ENCODE measurements around the gene POU4F1.

Gene POU4F1

DNA sequence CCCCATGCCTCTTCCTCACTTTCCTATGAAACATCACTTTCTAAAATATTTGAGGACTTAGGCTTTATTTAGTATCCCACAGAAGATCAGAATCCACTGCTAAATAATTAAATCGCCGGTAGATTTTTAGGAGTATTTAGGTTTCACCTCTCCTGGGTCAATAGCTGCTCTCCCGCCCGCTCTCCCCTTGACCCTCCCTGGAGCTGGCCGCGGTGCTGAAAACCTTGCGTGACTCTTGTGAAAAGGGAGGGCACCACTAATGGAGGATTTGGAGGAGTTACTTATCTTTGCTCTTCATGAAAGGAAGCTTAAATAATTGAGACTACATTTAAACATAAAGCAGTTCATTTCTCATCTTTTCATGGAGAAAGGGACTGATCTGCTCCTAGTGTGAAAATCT lies 14.1 kb downstream of the POU4F1 start:
- no peak for DNase-seq

DNA sequence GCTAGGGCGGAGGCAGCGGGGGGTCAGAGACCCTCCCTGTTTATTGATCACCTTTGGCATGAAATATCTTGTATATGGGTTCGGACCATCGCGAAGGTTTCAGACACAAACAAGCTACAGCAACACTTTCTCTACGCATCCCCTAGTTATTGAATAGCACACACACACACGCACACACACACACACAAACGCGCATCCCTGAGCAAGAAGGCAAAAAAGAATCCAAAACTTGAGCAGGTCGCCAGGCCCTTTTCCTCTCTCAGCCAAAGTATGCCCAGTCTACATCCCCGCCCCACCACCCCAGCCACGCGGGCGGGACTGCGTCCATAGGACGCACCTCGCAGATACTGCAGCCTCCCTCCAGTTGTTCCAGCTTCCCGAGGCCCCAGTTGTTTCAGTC lies 16.0 kb downstream of the POU4F1 start:
- no peak for DNase-seq

DNA sequence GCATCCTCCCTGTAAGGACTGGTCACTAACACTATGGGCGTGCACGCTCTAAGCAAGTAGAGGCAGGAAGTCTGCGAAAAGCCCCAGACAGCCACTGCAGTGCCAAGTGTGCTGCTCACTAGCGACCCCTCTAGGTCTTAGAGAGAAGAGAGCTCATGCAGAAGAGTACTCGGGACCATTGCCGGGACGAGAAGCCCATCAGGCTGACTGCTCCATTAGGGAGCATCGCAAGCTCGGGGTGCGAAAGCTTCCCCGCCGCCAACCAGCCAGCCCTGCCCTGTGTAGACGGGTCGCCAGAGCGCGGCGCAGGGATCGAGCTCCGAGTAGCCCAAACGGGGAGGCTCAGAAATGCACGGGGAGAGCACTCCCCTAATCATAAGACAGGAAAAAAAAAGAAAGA lies 16.6 kb downstream of the POU4F1 start:
- DNase-seq = no peak

DNA sequence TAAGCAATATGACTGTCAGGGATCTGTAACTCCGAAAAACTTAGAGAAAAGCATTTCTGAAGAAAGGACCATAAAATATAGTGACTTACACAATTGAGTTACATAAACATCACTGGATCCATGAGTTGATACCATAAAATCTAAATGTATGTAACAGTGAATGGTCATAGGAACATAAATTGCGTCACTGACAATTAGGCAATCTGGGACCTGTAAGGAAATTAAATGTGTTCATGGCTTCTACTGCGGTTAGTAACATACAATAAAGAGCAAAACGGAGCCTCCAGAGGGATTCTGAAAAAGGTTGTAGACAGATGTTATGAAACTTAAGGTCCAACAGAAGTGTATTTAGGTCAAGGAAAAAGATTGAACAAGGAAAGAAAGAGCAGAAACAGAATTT lies 27.1 kb downstream of the POU4F1 start:
- no peak for DNase-seq

DNA sequence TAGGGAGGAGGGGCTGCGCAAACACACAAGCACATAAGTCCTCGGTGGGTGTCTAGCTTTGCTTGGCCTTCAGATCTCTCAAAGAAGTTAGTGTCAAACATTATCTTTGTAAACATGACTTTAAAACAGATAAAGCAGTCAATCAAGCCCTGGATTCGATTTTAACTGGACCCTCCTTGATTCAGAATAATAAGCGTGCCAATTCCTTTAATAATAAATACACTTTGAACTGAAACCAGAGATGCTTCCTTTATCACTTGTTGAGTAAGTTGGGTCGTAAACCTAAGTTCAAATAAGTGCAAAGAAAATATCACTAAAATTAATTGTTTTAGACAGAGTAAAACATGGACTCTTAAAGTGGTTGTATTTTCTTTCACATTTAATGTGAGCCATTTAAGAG lies 30.9 kb downstream of the POU4F1 start:
- no peak for DNase-seq

DNA sequence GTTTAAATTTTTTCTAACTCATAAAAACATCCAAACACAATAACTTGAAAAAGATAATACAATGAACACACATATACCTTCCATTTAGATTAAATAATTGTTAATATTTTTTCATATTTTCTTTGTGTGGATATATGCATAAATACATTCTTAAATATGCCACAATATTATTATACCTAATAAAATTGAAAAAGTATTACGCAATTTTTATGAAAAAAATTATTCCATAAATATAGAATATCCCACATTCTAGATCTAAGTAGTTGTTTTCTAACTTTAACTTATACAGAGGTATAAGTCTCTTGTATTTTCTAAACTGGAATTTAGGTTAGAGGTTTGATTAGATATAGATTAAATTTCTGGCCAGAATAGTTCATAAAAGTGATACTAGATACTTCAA lies 34.3 kb downstream of the POU4F1 start:
- DNase-seq = no peak

DNA sequence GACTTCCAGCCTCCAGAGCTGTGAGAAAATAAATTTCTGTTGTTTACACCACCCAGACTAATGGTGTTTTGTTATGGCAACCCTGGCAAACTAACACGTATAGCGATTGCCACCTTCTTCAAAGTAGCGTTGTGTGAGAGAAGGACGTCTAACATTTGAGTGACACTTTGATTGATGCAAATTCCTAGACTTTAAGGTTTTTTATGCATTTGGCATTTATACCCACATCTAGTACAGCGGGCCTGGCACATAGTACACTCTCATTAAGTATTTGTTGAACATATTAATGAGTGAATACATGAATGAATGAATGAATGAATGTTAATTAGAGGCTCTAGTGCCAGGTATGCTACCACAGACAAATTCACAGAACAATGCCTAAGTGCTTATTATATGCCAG lies 36.7 kb downstream of the POU4F1 start:
- DNase-seq = no peak

DNA sequence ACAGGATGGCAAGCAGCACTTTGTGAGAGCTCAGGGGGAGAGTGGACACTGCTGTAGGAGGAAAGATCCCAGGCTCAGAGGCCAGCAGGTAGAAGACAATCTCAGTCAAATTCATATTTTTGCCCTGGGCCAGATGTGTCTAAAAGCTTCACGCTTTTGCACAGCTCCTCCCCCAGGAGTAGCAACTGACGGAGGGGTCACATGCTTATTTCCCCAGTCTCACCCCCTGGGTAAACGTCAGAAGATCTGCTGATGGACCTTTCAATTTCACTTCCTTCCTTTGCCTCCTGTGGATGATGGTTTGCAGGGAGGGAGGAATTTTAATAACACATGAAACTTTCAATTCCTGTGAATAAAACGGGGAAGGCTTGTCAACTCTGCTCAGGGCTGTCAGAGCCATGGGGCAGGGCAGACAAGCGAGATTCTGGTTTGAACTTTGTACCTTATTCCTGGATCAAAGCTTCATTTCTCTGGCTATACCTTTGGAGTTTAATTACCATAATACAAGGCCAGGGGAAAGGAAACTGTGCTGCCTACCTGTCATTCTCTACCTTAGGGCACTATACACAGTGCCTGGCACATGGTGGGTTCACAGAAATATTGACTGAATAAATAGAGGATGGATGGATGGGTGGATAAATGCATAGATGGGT lies 41.0 kb downstream of the POU4F1 start:
- no peak for DNase-seq

Data from NCI-H526 treated with DMSO at 0.1 percent for 48 hours (cell line).